ENCODE results near the gene DIP2B. TPM values are rescaled to one million over a fixed set of nuclear protein-coding genes. Genes with fewer than 3 reads are reported as not detected.
A peak's percentile ranks its signal among the peaks of the same experiment; 100 is the strongest.

DIP2B gene
- total and polyA plus RNA-seq, 2 of the 13 experiments (the other 11 are each of a cell fraction or from before 2014, with no cell fraction given) = 32.1 to 35.8 TPM

DNA sequence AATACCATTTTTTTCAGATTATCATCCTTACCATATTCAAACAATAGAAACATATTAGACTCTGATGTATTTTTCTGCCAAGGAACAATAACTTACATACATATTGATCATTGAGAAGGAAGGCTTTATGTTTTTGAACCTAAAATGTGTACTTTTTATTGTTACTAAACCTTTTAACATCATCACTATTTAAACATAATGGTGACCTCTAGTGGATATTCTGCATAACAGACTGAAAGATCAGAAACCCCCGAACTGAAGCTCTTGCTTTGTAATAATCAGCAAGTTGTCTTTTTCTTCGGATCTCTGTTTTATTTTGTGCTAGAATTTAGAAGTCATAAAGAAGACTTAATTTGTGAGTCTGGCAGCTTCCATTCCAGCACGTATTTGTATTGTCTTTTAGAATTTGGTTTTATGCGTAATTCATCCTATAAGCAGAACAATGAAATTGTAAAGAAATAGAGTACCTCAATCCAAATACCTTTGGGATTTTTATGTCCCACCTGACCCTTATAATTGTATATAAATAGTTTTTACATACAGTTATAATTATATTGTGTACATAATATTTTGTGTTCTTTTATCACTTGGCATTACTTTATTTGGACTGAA, 133.2 kb downstream of the DIP2B start (continued):
- TF ChIP-seq, protein P1, sequence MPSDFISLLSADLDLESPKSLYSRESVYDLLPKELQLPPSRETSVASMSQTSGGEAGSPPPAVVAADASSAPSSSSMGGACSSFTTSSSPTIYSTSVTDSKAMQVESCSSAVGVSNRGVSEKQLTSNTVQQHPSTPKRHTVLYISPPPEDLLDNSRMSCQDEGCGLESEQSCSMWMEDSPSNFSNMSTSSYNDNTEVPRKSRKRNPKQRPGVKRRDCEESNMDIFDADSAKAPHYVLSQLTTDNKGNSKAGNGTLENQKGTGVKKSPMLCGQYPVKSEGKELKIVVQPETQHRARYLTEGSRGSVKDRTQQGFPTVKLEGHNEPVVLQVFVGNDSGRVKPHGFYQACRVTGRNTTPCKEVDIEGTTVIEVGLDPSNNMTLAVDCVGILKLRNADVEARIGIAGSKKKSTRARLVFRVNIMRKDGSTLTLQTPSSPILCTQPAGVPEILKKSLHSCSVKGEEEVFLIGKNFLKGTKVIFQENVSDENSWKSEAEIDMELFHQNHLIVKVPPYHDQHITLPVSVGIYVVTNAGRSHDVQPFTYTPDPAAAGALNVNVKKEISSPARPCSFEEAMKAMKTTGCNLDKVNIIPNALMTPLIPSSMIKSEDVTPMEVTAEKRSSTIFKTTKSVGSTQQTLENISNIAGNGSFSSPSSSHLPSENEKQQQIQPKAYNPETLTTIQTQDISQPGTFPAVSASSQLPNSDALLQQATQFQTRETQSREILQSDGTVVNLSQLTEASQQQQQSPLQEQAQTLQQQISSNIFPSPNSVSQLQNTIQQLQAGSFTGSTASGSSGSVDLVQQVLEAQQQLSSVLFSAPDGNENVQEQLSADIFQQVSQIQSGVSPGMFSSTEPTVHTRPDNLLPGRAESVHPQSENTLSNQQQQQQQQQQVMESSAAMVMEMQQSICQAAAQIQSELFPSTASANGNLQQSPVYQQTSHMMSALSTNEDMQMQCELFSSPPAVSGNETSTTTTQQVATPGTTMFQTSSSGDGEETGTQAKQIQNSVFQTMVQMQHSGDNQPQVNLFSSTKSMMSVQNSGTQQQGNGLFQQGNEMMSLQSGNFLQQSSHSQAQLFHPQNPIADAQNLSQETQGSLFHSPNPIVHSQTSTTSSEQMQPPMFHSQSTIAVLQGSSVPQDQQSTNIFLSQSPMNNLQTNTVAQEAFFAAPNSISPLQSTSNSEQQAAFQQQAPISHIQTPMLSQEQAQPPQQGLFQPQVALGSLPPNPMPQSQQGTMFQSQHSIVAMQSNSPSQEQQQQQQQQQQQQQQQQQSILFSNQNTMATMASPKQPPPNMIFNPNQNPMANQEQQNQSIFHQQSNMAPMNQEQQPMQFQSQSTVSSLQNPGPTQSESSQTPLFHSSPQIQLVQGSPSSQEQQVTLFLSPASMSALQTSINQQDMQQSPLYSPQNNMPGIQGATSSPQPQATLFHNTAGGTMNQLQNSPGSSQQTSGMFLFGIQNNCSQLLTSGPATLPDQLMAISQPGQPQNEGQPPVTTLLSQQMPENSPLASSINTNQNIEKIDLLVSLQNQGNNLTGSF (CRISPR knock-in tag; IDR thresholded peaks at IDR 0.05) = no peak
- TF ChIP-seq ZNF138 (CRISPR knock-in tag; IDR thresholded peaks at IDR 0.05; ENCODE audit: low read depth) = no peak
- TF ChIP-seq, protein P2, sequence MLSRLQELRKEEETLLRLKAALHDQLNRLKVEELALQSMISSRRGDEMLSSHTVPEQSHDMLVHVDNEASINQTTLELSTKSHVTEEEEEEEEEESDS (CRISPR knock-in tag; IDR thresholded peaks at IDR 0.05; ENCODE audit: borderline replicate concordance) = no peak
- TF ChIP-seq SMC3 (IDR thresholded peaks at IDR 0.05; ENCODE audit: low read length) = peak; percentile 70
- peak; percentile 80 for TF ChIP-seq STAG1 (CRISPR knock-in tag; IDR thresholded peaks at IDR 0.05)
- TF ChIP-seq ZKSCAN1 (IDR thresholded peaks at IDR 0.05; ENCODE audit: low read length) = no peak
- TF ChIP-seq, protein P3, sequence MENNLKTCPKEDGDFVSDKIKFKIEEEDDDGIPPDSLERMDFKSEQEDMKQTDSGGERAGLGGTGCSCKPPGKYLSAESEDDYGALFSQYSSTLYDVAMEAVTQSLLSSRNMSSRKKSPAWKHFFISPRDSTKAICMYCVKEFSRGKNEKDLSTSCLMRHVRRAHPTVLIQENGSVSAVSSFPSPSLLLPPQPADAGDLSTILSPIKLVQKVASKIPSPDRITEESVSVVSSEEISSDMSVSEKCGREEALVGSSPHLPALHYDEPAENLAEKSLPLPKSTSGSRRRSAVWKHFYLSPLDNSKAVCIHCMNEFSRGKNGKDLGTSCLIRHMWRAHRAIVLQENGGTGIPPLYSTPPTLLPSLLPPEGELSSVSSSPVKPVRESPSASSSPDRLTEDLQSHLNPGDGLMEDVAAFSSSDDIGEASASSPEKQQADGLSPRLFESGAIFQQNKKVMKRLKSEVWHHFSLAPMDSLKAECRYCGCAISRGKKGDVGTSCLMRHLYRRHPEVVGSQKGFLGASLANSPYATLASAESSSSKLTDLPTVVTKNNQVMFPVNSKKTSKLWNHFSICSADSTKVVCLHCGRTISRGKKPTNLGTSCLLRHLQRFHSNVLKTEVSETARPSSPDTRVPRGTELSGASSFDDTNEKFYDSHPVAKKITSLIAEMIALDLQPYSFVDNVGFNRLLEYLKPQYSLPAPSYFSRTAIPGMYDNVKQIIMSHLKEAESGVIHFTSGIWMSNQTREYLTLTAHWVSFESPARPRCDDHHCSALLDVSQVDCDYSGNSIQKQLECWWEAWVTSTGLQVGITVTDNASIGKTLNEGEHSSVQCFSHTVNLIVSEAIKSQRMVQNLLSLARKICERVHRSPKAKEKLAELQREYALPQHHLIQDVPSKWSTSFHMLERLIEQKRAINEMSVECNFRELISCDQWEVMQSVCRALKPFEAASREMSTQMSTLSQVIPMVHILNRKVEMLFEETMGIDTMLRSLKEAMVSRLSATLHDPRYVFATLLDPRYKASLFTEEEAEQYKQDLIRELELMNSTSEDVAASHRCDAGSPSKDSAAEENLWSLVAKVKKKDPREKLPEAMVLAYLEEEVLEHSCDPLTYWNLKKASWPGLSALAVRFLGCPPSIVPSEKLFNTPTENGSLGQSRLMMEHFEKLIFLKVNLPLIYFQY (CRISPR knock-in tag; IDR thresholded peaks at IDR 0.05; ENCODE audit: borderline replicate concordance) = no peak
- TF ChIP-seq RAD21 (CRISPR knock-in tag; IDR thresholded peaks at IDR 0.05) = peak; percentile 27; the same call in 1 of the 2 replicates
